Esophagus squamous epithelium (tissue), 5 donors: ENCODE data around the gene ZYX. TPM values are rescaled to one million over a fixed set of nuclear protein-coding genes. Genes with fewer than 3 reads are reported as not detected.
"Not testable (repeated sequence)": the region's sequence is repeated elsewhere in the genome, so short reads cannot be mapped to it uniquely, and the experiment has no call there.

ENCODE experiments used
- DNase-seq: peaks from one replicate; lab custom pipeline; 2025; lab: John Stamatoyannopoulos, UW
- H3K27ac ChIP-seq, 4 donors: fragments of 200-600 bp; sonication (generic); one replicate each; pipeline ENCODE4 v1.5.1; 2016 to 2019; ENCODE audit warnings: mild to moderate bottlenecking in 1 of 4
- H3K27me3 ChIP-seq, 4 donors: fragments of 200-600 bp; sonication (generic); 1 replicate in 3 of 4; 2 replicates in 1 of 4; pipeline versions ENCODE4 v1.5.1 to v1.6.0; 2017 to 2021; ENCODE audit warnings: antibody characterized with exemption in 1 of 4
- H3K36me3 ChIP-seq, 3 donors: fragments of 200-600 bp; sonication (generic); one replicate each; pipeline ENCODE4 v1.5.1; 2016 to 2019
- H3K4me1 ChIP-seq, 3 donors: fragments of 200-600 bp; sonication (generic); one replicate each; pipeline ENCODE4 v1.5.1; 2017 to 2019
- H3K4me3 ChIP-seq, 4 donors: fragments of 200-600 bp; sonication (generic); 1 replicate in 3 of 4; 2 replicates in 1 of 4; pipeline ENCODE4 v1.5.1; 2016 to 2019; ENCODE audit warnings: mild to moderate bottlenecking in 2 of 4, moderate library complexity in 1 of 4
- H3K9me3 ChIP-seq, 3 donors: fragments of 200-600 bp; sonication (generic); one replicate each; pipeline ENCODE4 v1.5.1; 2016 to 2019
- POLR2A ChIP-seq, 4 donors: fragments of 450-650 bp; IDR thresholded peaks; one replicate each; pipeline ENCODE4 v1.6.1; 2017; ENCODE audit warnings: antibody characterized with exemption in 4 of 4, mild to moderate bottlenecking in 4 of 4, moderate library complexity in 3 of 4
- WGBS, 2 donors: methylation state at CpG; one replicate each; pipeline ENCODE4 v1.1.5; 2018; 5-methylcytosine and 5-hydroxymethylcytosine counted together
- intact Hi-C: fragments of 100-400 bp; cut with DNase I; formaldehyde crosslinking; loops from one replicate; pipeline ENCODE4 v1.15.0; 2022
- total RNA-seq, 4 donors: library from RNA; depleted of rRNA; stranded (reverse); fragments of >200 nt; gene quantifications; one replicate each; pipeline ENCODE4 v1.1.0, GENCODE V29; 2016
- TF ChIP-seq, protein P1 (sequence below), 6 experiments: fragments of 450-650 bp in 4 of 6; fragments of 200-600 bp in 2 of 6; sonication (generic) in 2 of 6; IDR thresholded peaks; one replicate each; pipeline ENCODE4 v1.5.1; 2016 to 2019; ENCODE audit warnings: antibody characterized with exemption in 6 of 6, mild to moderate bottlenecking in 4 of 6, moderate library complexity in 4 of 6
- donor health status: DM: yes; HTN: yes; CAD: no.

The ZYX gene
- total RNA-seq, 4 donors from 2014 or later: 40.2 to 78.8 (median 68.6) TPM

- H3K4me1 ChIP-seq: peaks cover 0 to 50% (median 9%) of the 10 kb centered on the region in 3 donors
- TF ChIP-seq POLR2A (IDR thresholded peaks at IDR 0.05): no peak
- TF ChIP-seq, protein P1, sequence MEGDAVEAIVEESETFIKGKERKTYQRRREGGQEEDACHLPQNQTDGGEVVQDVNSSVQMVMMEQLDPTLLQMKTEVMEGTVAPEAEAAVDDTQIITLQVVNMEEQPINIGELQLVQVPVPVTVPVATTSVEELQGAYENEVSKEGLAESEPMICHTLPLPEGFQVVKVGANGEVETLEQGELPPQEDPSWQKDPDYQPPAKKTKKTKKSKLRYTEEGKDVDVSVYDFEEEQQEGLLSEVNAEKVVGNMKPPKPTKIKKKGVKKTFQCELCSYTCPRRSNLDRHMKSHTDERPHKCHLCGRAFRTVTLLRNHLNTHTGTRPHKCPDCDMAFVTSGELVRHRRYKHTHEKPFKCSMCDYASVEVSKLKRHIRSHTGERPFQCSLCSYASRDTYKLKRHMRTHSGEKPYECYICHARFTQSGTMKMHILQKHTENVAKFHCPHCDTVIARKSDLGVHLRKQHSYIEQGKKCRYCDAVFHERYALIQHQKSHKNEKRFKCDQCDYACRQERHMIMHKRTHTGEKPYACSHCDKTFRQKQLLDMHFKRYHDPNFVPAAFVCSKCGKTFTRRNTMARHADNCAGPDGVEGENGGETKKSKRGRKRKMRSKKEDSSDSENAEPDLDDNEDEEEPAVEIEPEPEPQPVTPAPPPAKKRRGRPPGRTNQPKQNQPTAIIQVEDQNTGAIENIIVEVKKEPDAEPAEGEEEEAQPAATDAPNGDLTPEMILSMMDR (IDR thresholded peaks at IDR 0.05): no peak
- no peaks in the 10 kb centered on the region for H3K9me3 ChIP-seq
- H3K27me3 ChIP-seq: no peaks in the 10 kb centered on the region
- H3K4me3 ChIP-seq: no peak overlapping the region
- intact Hi-C loops: loop anchor here (5.0 kb wide), 1 partner anchor 176 kb away; no protein-coding TSS in a partner anchor
- DNase-seq: no peak
- H3K27ac ChIP-seq: peak overlapping the region in 3 of 4 donors; percentile 26 to 67 (median 61)
- WGBS, 2 donors: 23 to 57% methylated on average over 1 of the region's 1 CpG
- H3K36me3 ChIP-seq: no peaks in the 10 kb centered on the region
These were observed 36.7 kb downstream of the ZYX start for GRCh38 chr7:143417734-143418383.

GRCh38 chr7:143418681-143419458, 37.7 kb downstream of the ZYX start:
- Histone ChIP-seq H3K4me3 (no peak overlapping the region), H3K4me1 (peaks cover 0 to 42% (median 4%) of the 10 kb centered on the region in 3 donors), H3K36me3 (no peaks in the 10 kb centered on the region), H3K27ac (no peak overlapping the region), H3K27me3 (no peaks in the 10 kb centered on the region), H3K9me3 (no peaks in the 10 kb centered on the region)
- 64 to 66% methylated on average over 11 of the region's 11 CpGs for WGBS, 2 donors
- TF ChIP-seq, protein P1 (IDR thresholded peaks at IDR 0.05): no peak
- no peak for TF ChIP-seq POLR2A (IDR thresholded peaks at IDR 0.05)
- no peak for DNase-seq
- intact Hi-C loops: loop anchor here (5.0 kb wide), 1 partner anchor 177 kb away; no protein-coding TSS in a partner anchor

DNA sequence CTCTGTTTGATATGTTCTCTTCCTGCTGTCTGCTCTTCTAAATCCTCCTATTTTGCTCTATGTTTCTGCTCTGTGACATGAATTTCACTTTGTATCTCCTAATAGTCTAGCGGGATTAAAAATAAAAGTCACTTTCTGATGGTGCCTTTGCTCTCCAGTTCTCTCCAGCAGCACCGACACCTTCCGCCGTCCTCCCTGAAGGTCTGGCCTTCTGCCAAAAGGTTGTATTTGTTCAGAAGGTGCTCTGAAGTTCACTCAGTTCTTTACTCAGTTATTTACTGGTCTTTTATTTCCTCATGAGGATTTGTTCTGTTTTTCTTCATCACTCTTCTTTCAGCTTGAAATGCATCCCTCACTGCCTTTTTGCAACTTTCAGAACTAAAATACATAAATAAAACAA, 38.7 kb downstream of the ZYX start:
- peaks cover 0 to 35% (median 4%) of the 10 kb centered on the region in 3 donors for H3K4me1 ChIP-seq
- H3K4me3 ChIP-seq: no peak overlapping the region
- DNase-seq: no peak
- H3K36me3 ChIP-seq: no peaks in the 10 kb centered on the region
- no peaks in the 10 kb centered on the region for H3K9me3 ChIP-seq
- WGBS, 2 donors: 39 to 40% methylated on average over 4 of the region's 4 CpGs
- H3K27me3 ChIP-seq: no peaks in the 10 kb centered on the region
- TF ChIP-seq POLR2A (IDR thresholded peaks at IDR 0.05): no peak
- TF ChIP-seq, protein P1 (IDR thresholded peaks at IDR 0.05): no peak
- intact Hi-C loops: loop anchor here (5.0 kb wide), 1 partner anchor 178 kb away; no protein-coding TSS in a partner anchor
- no peak overlapping the region for H3K27ac ChIP-seq

GRCh38 chr7:143420624-143421023, 39.5 kb downstream of the ZYX start:
- WGBS, 2 donors: 57 to 59% methylated on average over 3 of the region's 3 CpGs
- peaks cover 0 to 28% (median 4%) of the 10 kb centered on the region in 3 donors for H3K4me1 ChIP-seq
- intact Hi-C loops, DNase-seq, H3K9me3 ChIP-seq, H3K27ac ChIP-seq, H3K36me3 ChIP-seq, H3K27me3 ChIP-seq, H3K4me3 ChIP-seq: not testable (repeated sequence)

DNA sequence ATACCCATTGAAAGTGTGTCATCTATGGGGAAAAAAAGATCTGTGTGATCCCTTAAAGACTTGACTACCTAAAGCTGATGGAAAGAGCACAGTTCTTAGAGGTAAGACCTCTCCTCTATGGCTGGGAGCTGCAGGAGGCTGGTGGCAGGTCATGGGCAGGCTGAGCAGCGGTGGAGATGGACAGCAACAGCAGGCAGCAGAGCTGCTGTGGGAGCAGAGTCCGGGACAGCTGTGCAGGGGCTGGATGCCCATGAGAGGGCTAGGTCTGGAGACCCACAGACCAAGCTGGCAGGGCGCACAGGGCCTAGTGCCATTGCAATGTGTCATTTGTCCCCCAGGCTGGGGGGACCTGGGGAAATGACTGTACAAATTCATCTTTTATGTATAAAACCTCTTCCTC, 40.9 kb downstream of the ZYX start:
- no peak for DNase-seq
- Histone ChIP-seq H3K27me3 (no peaks in the 10 kb centered on the region), H3K4me1 (peaks cover 0 to 21% (median 0%) of the 10 kb centered on the region in 3 donors), H3K4me3 (no peak overlapping the region), H3K36me3 (no peaks in the 10 kb centered on the region), H3K27ac (no peak overlapping the region), H3K9me3 (no peaks in the 10 kb centered on the region)
- TF ChIP-seq, protein P1 (IDR thresholded peaks at IDR 0.05): no peak
- no peak for TF ChIP-seq POLR2A (IDR thresholded peaks at IDR 0.05)
- intact Hi-C loops: no loop called here
- 89 to 100% methylated on average over 2 to 3 of the region's 3 CpGs for WGBS, 2 donors

DNA sequence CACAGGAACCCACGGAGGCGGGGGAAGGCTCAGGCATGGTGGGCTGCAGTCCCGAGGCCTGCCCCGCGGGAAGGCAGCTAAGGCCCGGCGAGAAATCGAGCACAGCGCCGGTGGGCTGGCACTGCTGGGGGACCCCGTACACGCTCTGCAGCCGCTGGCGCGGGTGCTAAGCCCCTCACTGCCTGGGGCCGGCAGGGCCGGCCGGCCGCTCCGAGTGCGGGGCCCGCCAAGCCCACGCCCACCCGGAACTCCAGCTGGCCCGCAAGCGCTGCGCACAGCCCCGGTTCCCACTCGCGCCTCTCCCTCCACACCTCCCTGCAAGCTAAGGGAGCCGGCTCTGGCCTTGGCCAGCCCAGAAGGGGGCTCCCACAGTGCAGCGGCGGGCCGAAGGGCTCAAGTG, 43.3 kb downstream of the ZYX start:
- H3K36me3 ChIP-seq, DNase-seq, H3K4me3 ChIP-seq, H3K27ac ChIP-seq, H3K27me3 ChIP-seq, intact Hi-C loops, H3K9me3 ChIP-seq: not testable (repeated sequence)
- peaks cover 0 to 17% (median 0%) of the 10 kb centered on the region in 3 donors for H3K4me1 ChIP-seq
- WGBS, 2 donors: 95% methylated on average over 4 of the region's 34 CpGs; no CpG with 5 or more reads in 1 of the 2 donors
